HepG2 (cell line): Measurements from ENCODE around the gene STRADA. TPM values are rescaled to one million over a fixed set of nuclear protein-coding genes. Genes with fewer than 3 reads are reported as not detected.

ENCODE experiments used
- CAMTA2 ChIP-seq: sonication (generic); formaldehyde crosslinking; IDR thresholded peaks from 2 replicates; pipeline ENCODE4 v1.4.0; 2020; ENCODE audit warnings: mild to moderate bottlenecking, missing genetic modification reagents, borderline replicate concordance
- CBX1 ChIP-seq: IDR thresholded peaks from one replicate; pipeline ENCODE4 v1.6.1; 2016; ENCODE audit warnings: antibody characterized with exemption, low read depth
- RBM39 ChIP-seq: fragments of 200-400 bp; formaldehyde crosslinking; IDR thresholded peaks from one replicate; pipeline ENCODE4 v1.6.1; 2018; ENCODE audit warnings: antibody characterized with exemption, mild to moderate bottlenecking, low read depth, low read length; ENCODE audit not compliant: poor library complexity, severe bottlenecking
- TBX2 ChIP-seq: sonication (generic); formaldehyde crosslinking; IDR thresholded peaks from 2 replicates; pipeline ENCODE4 v1.5.0; 2020; ENCODE audit warnings: missing genetic modification reagents, mild to moderate bottlenecking, borderline replicate concordance
- ZFP36L1 ChIP-seq: sonication (generic); formaldehyde crosslinking; IDR thresholded peaks from 2 replicates; pipeline ENCODE4 v1.8.0; 2022; ENCODE audit warnings: mild to moderate bottlenecking, missing genetic modification reagents, moderate library complexity
- ZNF446 ChIP-seq: sonication (generic); formaldehyde crosslinking; IDR thresholded peaks from 2 replicates; pipeline ENCODE4 v1.5.0; 2020; ENCODE audit warnings: mild to moderate bottlenecking, missing genetic modification reagents
- ZNF629 ChIP-seq: sonication (generic); formaldehyde crosslinking; conservative IDR thresholded peaks from 2 replicates; pipeline ENCODE4 v1.5.0; 2020; ENCODE audit warnings: missing genetic modification reagents
- polyA plus RNA-seq, 8 experiments: library from polyadenylated mRNA; depleted of rRNA in 3 of 8; stranded (reverse) in 7 of 8; unstranded in 1 of 8; fragments of >200 nt; fragmentation: Illumina TruSeq in 4 of 8; extraction: Trizol in 4 of 8; gene quantifications; 2 replicates each; pipeline versions ENCODE4 v1.2.1 to v1.2.3, GENCODE V29; 2011 to 2016; ENCODE audit warnings: low read depth in 4 of 8, missing spikeins in 1 of 8, mixed read lengths in 1 of 8; ENCODE audit not compliant: insufficient read depth in 1 of 8
- total RNA-seq, 5 experiments: library from RNA; depleted of rRNA; stranded (reverse); fragments of >200 nt; fragmentation: Illumina TruSeq; extraction: Trizol; gene quantifications; 2 replicates each; pipeline ENCODE4 v1.2.3, GENCODE V29; 2016; ENCODE audit warnings: low read depth in 1 of 5
- TF ChIP-seq, protein P1 (sequence below): sonication (generic); formaldehyde crosslinking; IDR thresholded peaks from 2 replicates; pipeline ENCODE4 v1.5.0; 2020; ENCODE audit warnings: missing genetic modification reagents
- TF ChIP-seq, protein P2 (sequence below): sonication (generic); formaldehyde crosslinking; IDR thresholded peaks from 2 replicates; pipeline ENCODE4 v1.4.0; 2020; ENCODE audit warnings: missing genetic modification reagents

STRADA gene
- total and polyA plus RNA-seq, 2 of the 13 experiments (the other 11 are each of a cell fraction or from before 2014, with no cell fraction given), result 17.6 to 17.9 TPM

DNA sequence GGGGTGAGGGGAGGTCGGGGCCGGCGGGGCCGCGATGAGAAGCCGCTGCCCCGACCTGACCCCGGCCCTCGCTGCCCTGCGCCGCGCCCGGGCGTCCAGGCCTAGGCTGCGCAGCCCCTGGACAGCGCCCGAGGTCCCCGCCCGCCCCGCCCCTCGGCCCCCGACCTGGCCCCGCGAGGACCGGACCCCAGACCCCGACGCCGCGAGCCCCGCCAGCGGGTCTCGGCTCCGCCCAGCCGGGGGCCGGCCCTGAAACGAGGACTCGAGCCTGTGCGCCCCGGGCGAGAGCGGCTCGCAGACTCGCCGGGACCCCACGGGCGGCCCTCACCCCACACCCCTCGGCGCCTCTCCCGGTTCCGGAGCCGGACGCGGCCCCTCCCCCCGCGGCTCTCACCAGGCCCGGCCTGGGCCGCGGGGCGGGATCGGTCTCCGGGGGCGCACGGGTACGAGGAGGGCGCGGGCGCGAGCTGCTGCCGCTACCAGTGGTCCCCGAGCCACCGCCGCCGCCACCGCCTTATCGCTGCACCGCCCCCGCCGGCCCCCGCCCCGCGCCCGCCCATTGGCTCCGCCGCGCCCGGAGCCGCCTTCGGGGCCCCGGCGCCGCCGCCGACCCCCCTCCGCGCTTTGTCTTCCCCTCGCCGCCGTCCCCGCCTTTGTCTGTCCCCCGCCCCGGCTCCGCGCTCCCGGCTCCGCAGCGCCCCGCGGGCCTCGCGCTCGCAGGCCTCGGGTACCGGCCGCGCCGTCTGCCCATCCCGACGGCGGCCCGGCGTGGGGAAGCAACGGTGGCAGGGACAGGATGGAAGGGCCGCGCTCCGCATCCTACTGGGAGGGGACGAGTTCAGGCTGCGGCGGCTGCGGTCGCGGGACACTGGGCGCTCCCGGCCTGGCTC lies 41.7 kb downstream of the STRADA start, which contains the start of gene LIMD2 (continued):
- no peak for TF ChIP-seq CAMTA2 (CRISPR knock-in tag)
- no peak for TF ChIP-seq RBM39
- no peak for TF ChIP-seq ZFP36L1 (CRISPR knock-in tag)
- peak; percentile 23; the same call in 1 of the 2 replicates for TF ChIP-seq TBX2
- TF ChIP-seq CBX1, result no peak
- TF ChIP-seq ZNF629 (CRISPR knock-in tag), result no peak
- no peak for TF ChIP-seq ZNF446 (CRISPR knock-in tag)
- TF ChIP-seq, protein P1, sequence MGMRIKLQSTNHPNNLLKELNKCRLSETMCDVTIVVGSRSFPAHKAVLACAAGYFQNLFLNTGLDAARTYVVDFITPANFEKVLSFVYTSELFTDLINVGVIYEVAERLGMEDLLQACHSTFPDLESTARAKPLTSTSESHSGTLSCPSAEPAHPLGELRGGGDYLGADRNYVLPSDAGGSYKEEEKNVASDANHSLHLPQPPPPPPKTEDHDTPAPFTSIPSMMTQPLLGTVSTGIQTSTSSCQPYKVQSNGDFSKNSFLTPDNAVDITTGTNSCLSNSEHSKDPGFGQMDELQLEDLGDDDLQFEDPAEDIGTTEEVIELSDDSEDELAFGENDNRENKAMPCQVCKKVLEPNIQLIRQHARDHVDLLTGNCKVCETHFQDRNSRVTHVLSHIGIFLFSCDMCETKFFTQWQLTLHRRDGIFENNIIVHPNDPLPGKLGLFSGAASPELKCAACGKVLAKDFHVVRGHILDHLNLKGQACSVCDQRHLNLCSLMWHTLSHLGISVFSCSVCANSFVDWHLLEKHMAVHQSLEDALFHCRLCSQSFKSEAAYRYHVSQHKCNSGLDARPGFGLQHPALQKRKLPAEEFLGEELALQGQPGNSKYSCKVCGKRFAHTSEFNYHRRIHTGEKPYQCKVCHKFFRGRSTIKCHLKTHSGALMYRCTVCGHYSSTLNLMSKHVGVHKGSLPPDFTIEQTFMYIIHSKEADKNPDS (CRISPR knock-in tag), result no peak
- TF ChIP-seq, protein P2, sequence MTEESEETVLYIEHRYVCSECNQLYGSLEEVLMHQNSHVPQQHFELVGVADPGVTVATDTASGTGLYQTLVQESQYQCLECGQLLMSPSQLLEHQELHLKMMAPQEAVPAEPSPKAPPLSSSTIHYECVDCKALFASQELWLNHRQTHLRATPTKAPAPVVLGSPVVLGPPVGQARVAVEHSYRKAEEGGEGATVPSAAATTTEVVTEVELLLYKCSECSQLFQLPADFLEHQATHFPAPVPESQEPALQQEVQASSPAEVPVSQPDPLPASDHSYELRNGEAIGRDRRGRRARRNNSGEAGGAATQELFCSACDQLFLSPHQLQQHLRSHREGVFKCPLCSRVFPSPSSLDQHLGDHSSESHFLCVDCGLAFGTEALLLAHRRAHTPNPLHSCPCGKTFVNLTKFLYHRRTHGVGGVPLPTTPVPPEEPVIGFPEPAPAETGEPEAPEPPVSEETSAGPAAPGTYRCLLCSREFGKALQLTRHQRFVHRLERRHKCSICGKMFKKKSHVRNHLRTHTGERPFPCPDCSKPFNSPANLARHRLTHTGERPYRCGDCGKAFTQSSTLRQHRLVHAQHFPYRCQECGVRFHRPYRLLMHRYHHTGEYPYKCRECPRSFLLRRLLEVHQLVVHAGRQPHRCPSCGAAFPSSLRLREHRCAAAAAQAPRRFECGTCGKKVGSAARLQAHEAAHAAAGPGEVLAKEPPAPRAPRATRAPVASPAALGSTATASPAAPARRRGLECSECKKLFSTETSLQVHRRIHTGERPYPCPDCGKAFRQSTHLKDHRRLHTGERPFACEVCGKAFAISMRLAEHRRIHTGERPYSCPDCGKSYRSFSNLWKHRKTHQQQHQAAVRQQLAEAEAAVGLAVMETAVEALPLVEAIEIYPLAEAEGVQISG, result peak; percentile 29
